ENCODE results near the gene SIMC1.

DNA sequence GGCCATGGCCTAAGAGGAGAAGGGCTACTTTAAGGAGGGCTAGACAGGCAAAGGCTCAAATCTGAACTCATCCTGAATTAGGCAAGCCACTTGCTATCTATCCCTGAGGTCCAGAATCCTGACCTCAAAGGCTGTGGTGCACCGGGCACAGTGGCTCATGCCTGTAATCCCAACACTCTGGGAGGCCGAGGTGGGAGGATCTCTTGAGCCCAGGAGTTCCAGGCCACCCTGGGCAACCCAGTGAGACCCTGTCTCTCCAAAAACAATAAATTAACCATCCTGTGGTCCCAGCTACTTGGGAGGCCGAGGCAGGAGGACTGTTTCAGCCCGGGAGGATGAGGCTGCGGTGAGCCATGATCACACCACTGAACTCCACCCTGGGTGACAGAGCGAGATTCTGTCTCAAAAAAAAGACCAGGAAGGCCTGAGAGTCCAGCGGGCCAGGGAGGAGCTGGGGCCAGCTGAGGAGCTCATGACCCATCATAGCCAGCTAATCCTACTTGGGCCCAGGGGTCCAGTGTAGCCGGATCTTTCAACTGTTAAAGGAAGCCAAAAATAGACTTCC, 146.2 kb downstream of the SIMC1 start:
- TF ChIP-seq JUND (IDR thresholded peaks at IDR 0.05) (no peak), CTCF (IDR thresholded peaks at IDR 0.05) (no peak), USF1 (IDR thresholded peaks at IDR 0.05; ENCODE audit: borderline replicate concordance, low read depth) (no peak), MXI1 (IDR thresholded peaks at IDR 0.05; ENCODE audit: low read depth, low read length) (no peak), RXRA (IDR thresholded peaks at IDR 0.05; ENCODE audit: borderline replicate concordance, low read depth) (no peak), POLR2AphosphoS5 (IDR thresholded peaks at IDR 0.05; ENCODE audit: low read depth, low read length) (no peak), CHD2 (IDR thresholded peaks at IDR 0.05; ENCODE audit: low read length, partially characterized antibody) (no peak)

Measured in SK-N-SH (cell line).